H1 (cell line): ENCODE results near the gene KLF9. TPM values are rescaled to one million over a fixed set of nuclear protein-coding genes. Genes with fewer than 3 reads are reported as not detected.
A peak's percentile ranks its signal among the peaks of the same experiment; 100 is the strongest.

Experiments
- BACH1 ChIP-seq: IDR thresholded peaks from 2 replicates; pipeline ENCODE4 v1.6.1; 2012; ENCODE audit warnings: low read length, improper control_type of control experiment
- BCL11A ChIP-seq, 2 experiments: IDR thresholded peaks; one replicate each; pipeline ENCODE4 v1.6.1; 2011; ENCODE audit warnings: low read depth in 2 of 2, low read length in 2 of 2, mild to moderate bottlenecking in 2 of 2
- CBX8 ChIP-seq: fragments of 300-800, 300-1000 bp; sonication (generic); IDR thresholded peaks from 2 replicates; pipeline ENCODE4 v1.7.1; 2016; ENCODE audit warnings: low read depth, low read length, borderline replicate concordance
- CEBPB ChIP-seq: IDR thresholded peaks from 2 replicates; pipeline ENCODE4 v1.6.1; 2012; ENCODE audit warnings: low read depth, low read length
- CHD1 ChIP-seq: IDR thresholded peaks from 2 replicates; pipeline ENCODE4 v1.6.1; 2012; ENCODE audit warnings: low read depth, low read length, improper control_type of control experiment
- CHD2 ChIP-seq: IDR thresholded peaks from 2 replicates; pipeline ENCODE4 v1.6.1; 2012; ENCODE audit warnings: low read length, improper control_type of control experiment
- CREB1 ChIP-seq: IDR thresholded peaks from 2 replicates; pipeline ENCODE4 v1.6.1; 2012; ENCODE audit warnings: inconsistent platforms
- EGR1 ChIP-seq: IDR thresholded peaks from 2 replicates; pipeline ENCODE4 v1.6.1; 2011; ENCODE audit warnings: low read depth, low read length, borderline replicate concordance
- EP300 ChIP-seq, 2 experiments: IDR thresholded peaks; 1 replicate in 1 of 2; 2 replicates in 1 of 2; pipeline ENCODE4 v1.6.1; 2011 to 2012; ENCODE audit warnings: low read depth in 2 of 2, low read length in 2 of 2, mild to moderate bottlenecking in 2 of 2, borderline replicate concordance in 1 of 2, inconsistent platforms in 1 of 2, moderate library complexity in 1 of 2
- JUN ChIP-seq: IDR thresholded peaks from 2 replicates; pipeline ENCODE4 v1.6.1; 2011; ENCODE audit warnings: low read depth, mild to moderate bottlenecking, improper control_type of control experiment, low read length
- KDM1A ChIP-seq: fragments of 200-600, 300-600 bp; sonication (generic); IDR thresholded peaks from 2 replicates; pipeline ENCODE4 v1.7.1; 2016; ENCODE audit warnings: mild to moderate bottlenecking, low read length, borderline replicate concordance
- KDM5A ChIP-seq: fragments of 200-600 bp; IDR thresholded peaks from 2 replicates; pipeline ENCODE4 v1.7.1; 2012; ENCODE audit warnings: mild to moderate bottlenecking, low read length, inconsistent platforms, mixed read lengths
- MAFK ChIP-seq: IDR thresholded peaks from 2 replicates; pipeline ENCODE4 v1.6.1; 2012; ENCODE audit warnings: low read depth, mild to moderate bottlenecking, improper control_type of control experiment, low read length
- PHF8 ChIP-seq: fragments of 200-600 bp; sonication (generic); conservative IDR thresholded peaks from 2 replicates; pipeline ENCODE4 v1.7.1; 2012; ENCODE audit warnings: low read depth, mild to moderate bottlenecking, inconsistent platforms, low read length, moderate library complexity
- POLR2A ChIP-seq, 2 experiments: IDR thresholded peaks; 1 replicate in 1 of 2; 2 replicates in 1 of 2; pipeline ENCODE4 v1.6.1; 2011; ENCODE audit warnings: low read depth in 2 of 2, low read length in 2 of 2, mild to moderate bottlenecking in 2 of 2; ENCODE audit errors: control extremely low read depth in 1 of 2
- POLR2AphosphoS5 ChIP-seq: IDR thresholded peaks from 2 replicates; pipeline ENCODE4 v1.6.1; 2011; ENCODE audit warnings: low read depth, low read length
- POU5F1 ChIP-seq: IDR thresholded peaks from 2 replicates; pipeline ENCODE4 v1.6.1; 2011; ENCODE audit warnings: low read depth, mild to moderate bottlenecking, low read length, moderate library complexity
- RNF2 ChIP-seq: fragments of 200-900, 300-1000 bp; sonication (generic); IDR thresholded peaks from 2 replicates; pipeline ENCODE4 v1.7.1; 2016; ENCODE audit warnings: borderline replicate concordance, low read depth, mild to moderate bottlenecking, antibody characterized with exemption, low read length; ENCODE audit not compliant: poor library complexity, severe bottlenecking; ENCODE audit errors: missing control alignments
- SP1 ChIP-seq: IDR thresholded peaks from 2 replicates; pipeline ENCODE4 v1.6.1; 2011; ENCODE audit warnings: low read depth, low read length
- SP2 ChIP-seq: IDR thresholded peaks from 2 replicates; pipeline ENCODE4 v1.6.1; 2012; ENCODE audit warnings: mild to moderate bottlenecking, low read length, inconsistent platforms
- TAF1 ChIP-seq: IDR thresholded peaks from 2 replicates; pipeline ENCODE4 v1.6.1; 2011; ENCODE audit warnings: mild to moderate bottlenecking, low read depth, low read length
- TAF7 ChIP-seq: optimal IDR thresholded peaks from 2 replicates; pipeline ENCODE3; 2011; ENCODE audit warnings: low read depth, mild to moderate bottlenecking, inconsistent platforms, low read length, moderate library complexity, borderline replicate concordance
- polyA plus RNA-seq, 7 experiments: library from polyadenylated mRNA; depleted of rRNA in 3 of 7; stranded (reverse) in 5 of 7; unstranded in 2 of 7; fragments of >200 nt in 5 of 7; fragments of 200-250 nt in 2 of 7; gene quantifications; 1 replicate in 5 of 7; 2 replicates in 1 of 7; 4 replicates in 1 of 7; pipeline versions ENCODE4 v1.2.1 to v1.2.3, GENCODE V29; 2011 to 2013; ENCODE audit warnings: missing spikeins in 2 of 7, mixed read lengths in 2 of 7
- total RNA-seq: library from RNA; stranded (reverse); fragmentation: NEBNext Ultra II Directional; extraction: Animal tissue kit (Norgen Biotek cat#: 25700); gene quantifications from 2 replicates; pipeline ENCODE4 v1.2.1, GENCODE V29; 2021
- TF ChIP-seq, protein P1 (sequence below): IDR thresholded peaks from 2 replicates; pipeline ENCODE4 v1.6.1; 2011; ENCODE audit warnings: low read depth, mild to moderate bottlenecking, low read length; ENCODE audit not compliant: insufficient read depth
- TF ChIP-seq, protein P2 (sequence below): IDR thresholded peaks from 2 replicates; pipeline ENCODE4 v1.6.1; 2011; ENCODE audit warnings: low read length, improper control_type of control experiment

KLF9 gene
- total and polyA plus RNA-seq, 2 of the 8 experiments (the other 6 are each of a cell fraction or from before 2014, with no cell fraction given): 0.47 to 0.82 TPM

DNA sequence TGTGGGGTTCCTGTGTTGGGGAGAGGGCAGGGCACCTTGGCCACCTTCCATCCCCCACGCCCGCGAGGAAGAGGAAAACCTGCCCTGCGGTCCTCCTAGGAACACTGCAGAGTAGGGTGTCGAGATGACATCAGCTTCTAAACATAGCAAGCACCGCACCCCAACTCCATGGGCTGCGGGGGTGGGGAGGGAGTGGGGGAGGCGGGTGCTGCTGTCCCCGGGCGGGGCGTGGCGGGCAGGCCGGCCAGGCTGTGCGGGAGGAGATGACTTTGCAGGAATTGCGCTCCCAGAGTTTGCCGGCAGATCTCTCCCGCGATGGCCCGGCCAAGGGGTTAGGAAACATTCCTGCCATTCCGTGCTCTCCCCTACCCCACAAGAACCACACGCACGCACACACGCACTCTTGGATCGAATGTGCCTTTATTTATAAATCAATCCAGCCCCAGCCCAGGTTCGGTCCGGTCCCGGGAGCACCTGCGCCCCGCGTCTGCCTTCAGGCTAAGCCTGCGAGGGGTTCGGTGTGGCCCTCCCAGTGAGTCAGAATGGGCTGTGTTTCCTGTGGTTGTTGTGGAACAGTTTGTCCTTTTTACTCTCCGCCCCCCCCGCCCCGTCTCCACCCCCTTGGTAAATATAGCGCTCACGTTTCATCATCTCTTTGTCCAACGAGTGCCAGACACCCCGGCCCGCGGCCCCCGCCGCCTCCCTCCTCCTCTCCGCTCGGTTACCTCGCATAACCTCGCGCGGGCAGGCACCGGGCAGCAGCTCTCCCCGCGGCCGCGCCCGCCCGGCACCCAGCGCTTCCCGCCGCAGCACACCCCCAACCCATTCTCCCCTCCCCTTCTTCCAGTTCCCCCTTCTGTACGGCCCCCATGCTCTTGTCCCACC, 5.3 kb upstream of the KLF9 start (continued):
- TF ChIP-seq POU5F1 (no peak), SP1 (no peak), PHF8 (peak; percentile 22; the same call in 1 of the 2 replicates), CEBPB (no peak), POLR2AphosphoS5 (no peak), KDM1A (no peak), BACH1 (no peak), CHD1 (no peak), MAFK (peak; percentile 20; the same call in 1 of the 2 replicates), POLR2A (IDR thresholded peaks at IDR 0.05; ENCODE audit: control extremely low read depth in 1 of 2, low read depth in 2 of 2, low read length in 2 of 2) (peak in 1 of 2 experiments; percentile 39; a peak in 2 of 3 replicates), TAF7 (no peak), SP2 (no peak), KDM5A (no peak), TAF1 (0 out of 2 replicates have a peak, but pooled peaks have one; percentile 3), CREB1 (no peak), CHD2 (no peak), JUN (no peak), BCL11A (IDR thresholded peaks at IDR 0.05; ENCODE audit: low read depth in 2 of 2, low read length in 2 of 2) (no peak), RNF2 (peak; percentile 44), CBX8 (no peak), EP300 (IDR thresholded peaks at IDR 0.05; ENCODE audit: borderline replicate concordance in 1 of 2, low read depth in 2 of 2, low read length in 2 of 2) (no peak), EGR1 (no peak)
- TF ChIP-seq, protein P1, sequence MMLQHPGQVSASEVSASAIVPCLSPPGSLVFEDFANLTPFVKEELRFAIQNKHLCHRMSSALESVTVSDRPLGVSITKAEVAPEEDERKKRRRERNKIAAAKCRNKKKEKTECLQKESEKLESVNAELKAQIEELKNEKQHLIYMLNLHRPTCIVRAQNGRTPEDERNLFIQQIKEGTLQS: no peak
- TF ChIP-seq, protein P2, sequence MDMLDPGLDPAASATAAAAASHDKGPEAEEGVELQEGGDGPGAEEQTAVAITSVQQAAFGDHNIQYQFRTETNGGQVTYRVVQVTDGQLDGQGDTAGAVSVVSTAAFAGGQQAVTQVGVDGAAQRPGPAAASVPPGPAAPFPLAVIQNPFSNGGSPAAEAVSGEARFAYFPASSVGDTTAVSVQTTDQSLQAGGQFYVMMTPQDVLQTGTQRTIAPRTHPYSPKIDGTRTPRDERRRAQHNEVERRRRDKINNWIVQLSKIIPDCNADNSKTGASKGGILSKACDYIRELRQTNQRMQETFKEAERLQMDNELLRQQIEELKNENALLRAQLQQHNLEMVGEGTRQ: no peak
